UCSD-AML1 (cell line): ENCODE results near the gene OR2M5.

Experiments
- DNase-seq: peaks from one replicate; lab custom pipeline; 2025; ENCODE audit not compliant: unreplicated experiment; lab: John Stamatoyannopoulos, UW

The OR2M5 gene

GRCh38 chr1:248144513-248145198, at the start of gene OR2M5:
Gene OR2M5 (plus strand): TSS chr1:248145148. CDS start chr1:248145148, 0 bp downstream.
- no peak for DNase-seq

DNA sequence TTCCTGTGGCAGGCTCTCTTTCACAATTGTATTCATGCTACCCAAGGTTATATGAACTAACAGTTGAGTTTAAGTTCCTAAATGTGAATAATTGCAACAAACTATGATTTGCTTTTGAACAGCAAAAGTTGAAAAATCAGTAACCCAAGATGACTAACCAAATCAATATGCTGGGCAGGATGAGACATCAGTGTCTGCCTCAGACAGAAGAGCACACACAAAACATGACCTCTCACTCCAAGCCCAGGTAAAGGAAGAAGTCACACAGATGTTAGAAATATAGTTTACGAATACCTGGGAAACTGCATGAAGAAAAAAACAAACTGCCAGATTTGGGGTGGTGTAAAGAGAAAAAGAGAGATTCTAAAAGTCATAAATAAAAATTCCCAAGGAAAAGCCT, 46.4 kb upstream of the OR2M5 start:
- no peak for DNase-seq

DNA sequence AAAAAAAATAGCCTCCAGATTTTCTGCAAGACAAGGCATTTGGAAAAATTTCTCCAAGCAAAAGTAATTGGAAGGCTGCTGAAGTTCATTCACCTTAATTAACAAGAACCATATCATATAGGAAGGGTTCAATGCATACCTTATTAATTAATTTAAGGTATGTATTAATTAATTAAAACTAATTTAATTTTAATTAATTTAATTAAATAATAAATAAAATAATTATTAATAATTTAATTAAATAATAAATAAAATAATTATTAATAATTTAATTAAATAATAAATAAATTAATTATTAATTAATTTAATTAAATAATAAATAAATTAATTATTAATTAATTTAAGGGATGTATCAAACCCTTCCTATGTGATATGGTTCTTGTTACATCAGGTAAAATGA, 42.1 kb upstream of the OR2M5 start:
- DNase-seq, result no peak

DNA sequence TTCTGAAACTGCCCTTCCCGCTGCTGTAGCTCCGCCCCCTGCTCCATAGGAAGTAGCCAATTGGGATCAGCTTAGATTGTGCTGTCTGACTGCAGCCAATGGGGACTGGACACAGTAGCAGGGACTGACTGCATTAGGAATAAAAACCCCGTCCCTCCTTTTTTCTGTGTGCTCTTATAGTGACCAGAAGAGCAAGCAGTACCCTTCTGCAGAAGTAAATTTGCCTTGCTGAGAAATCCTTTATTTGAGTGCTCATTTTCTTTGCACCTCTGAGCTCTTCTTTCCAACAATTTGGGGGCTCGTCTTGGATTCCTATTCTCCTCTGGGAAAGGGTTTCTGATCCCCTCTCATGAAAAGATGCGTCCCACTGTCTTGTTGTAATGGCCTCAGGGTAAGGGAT, 33.8 kb upstream of the OR2M5 start:
- no peak for DNase-seq

DNA sequence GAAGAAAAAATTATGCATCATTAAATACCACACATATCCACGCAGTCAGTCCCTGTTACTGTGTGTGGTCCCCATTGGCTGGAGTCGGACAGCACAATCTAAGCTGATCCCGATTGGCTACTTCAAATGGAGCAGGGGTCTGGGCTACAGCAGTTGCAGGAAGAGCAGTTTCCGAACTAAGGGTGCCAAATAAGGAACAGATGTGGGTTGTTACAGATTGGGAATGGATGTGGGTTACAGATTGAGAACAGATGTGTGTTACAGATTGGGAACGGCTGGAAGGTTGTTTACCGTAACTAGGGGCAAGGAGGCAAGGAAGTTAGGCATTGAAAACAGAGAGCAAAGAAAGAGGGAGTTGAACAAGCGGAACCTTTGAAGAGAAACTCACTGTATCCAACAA, 30.1 kb upstream of the OR2M5 start:
- no peak for DNase-seq

- no peak for DNase-seq
Observed at GRCh38 chr1:248127653-248128052, 17.3 kb upstream of the OR2M5 start.

DNA sequence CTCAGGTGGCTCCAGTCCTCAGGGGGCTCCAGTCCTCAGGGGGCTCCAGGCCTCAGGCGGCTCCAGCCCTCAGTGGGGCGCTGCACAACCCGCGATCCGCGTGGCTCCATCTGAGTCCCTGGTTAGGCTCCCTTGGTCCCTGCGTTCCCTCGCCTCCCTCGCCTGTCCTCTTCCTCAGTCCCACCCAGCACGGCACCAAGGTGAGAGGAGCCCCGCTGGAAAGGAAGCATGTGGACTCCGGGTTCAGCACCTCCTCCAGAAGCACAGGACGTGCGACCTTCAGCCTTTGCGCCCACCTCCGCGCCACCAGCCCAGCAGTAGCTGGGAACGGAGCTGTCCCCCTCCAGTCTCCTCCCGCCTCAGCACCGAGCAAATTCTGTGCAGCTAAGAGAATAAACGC, 8.1 kb upstream of the OR2M5 start:
- DNase-seq, result no peak

GRCh38 chr1:248140846-248141245, 4.1 kb upstream of the OR2M5 start:
- no peak for DNase-seq

DNA sequence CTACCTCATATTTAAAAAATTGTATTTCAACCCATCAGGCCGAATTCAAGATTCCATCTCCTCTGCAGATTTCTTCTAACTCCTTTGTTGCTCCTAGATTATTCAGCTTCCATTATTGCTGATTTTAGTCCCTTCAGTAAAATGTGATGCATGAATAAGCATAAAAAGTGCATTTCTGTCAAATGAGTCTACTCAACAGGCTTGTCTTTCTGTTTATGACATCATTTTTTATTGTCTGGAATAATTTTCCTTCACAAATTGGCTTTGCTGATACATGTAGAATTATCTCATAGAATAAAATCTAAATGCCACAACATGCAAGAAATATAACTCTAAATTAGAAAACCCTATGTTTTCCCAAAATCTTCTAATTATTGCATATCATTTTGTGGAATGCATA, 1.6 kb upstream of the OR2M5 start:
- no peak for DNase-seq

GRCh38 chr1:248152056-248152827, 7.3 kb downstream of the OR2M5 start:
- DNase-seq, result no peak

GRCh38 chr1:248155927-248156326, 11.0 kb downstream of the OR2M5 start:
- DNase-seq, result no peak

DNA sequence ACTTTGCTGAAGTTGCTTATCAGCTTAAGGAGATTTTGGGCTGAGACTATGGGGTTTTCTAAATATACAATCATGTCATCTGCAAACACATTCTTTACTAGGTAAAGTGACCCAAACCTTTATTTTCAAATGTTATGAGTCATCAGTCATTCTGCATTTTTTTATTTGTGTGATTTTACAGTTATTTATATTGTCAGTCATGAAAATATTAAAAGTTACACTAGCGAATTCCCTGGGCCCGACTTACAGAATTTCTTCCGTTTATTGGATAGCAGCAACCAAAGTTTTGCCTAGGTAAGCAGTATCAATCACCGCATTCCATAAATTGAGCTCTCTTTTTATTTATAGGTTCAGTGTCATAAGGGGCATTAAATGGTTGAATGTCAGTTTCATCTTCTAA, 13.8 kb downstream of the OR2M5 start:
- no peak for DNase-seq

GRCh38 chr1:248164031-248164430, 19.1 kb downstream of the OR2M5 start:
- DNase-seq, result no peak

- no peak for DNase-seq
Observed at GRCh38 chr1:248165186-248165585, 20.2 kb downstream of the OR2M5 start.

DNA sequence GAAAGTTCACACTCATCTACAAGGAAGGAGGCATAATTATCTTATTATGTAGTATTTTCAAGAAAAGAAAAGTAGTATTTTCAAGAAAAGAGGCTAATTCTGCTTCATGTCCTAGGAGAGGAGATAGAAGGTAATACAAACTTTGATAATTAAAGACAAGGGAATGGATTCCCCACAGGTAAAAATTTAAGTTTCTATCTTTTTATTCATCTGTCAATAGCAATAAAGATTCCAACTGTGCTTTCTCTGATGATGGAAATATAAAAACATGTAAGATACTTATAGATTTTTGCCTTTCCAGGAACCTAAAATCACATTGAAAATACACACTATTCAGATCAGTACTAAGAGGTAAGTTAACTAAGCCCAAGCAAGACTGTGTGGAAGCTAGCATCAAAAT, 29.6 kb downstream of the OR2M5 start, which contains the start of gene OR2M2:
OR2M2 (plus strand) TSS at position 301 of the 400 bp plus-strand sequence. CDS start 5,165 bp downstream, outside the sequence.
- no peak for DNase-seq

DNA sequence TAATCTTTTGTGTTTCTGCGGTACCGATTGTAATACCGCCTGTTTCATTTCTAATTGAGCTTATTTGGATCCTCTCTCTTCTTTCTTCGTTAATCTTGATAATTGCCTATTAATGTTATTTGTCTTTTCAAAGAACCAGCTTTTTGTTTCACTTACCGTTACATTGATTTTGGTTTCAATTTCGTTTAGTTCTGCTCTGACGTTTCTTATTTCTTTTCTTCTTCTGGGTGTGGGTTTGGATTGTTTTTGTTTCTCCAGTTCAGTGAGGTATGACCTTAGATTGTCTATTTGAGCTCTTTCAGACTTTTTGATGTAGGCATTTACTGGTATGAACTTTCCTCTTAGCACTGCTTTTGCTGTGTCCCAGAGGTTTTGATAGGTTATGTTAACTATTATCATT, 39.0 kb downstream of the OR2M5 start:
- DNase-seq, result no peak

- no peak for DNase-seq
Observed at GRCh38 chr1:248187363-248187762, 42.4 kb downstream of the OR2M5 start.

DNA sequence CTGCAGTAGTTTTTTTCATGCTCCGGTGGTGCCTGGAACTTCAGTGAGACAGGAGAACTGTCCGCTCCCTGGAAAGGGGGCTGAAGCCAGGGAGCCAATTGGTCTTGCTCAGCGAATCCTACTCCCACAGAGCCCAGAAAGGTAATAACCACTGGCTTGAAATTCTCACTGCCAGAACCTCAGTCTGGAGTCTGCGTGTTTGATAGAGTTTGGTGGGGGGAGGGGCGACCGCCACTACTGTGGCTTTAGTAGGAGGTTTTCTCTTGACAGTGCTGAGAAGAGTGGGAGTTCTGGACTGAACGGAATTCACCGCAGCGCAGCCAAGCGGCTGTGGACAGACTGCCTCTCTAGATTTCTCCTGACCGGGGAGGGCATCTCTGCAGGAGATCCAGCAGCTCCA, 44.1 kb downstream of the OR2M5 start:
- DNase-seq, result no peak

DNA sequence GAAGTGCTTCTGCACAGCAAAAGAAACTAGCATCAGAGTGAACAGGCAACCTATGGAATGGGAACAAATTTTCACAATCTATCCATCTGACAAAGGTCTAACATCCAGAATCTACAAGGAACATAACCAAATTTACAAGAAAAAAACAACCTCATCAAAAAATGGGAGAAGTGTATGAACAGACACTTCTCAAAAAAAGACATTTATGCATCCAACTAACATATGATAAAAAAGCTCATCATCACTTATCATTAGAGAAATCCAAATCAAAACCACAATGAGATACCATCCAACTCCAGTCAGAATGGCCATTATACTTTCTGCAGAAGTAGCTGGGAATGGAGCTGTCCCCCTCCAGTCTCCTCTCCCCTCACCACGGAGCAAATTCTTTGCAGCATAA, 49.2 kb downstream of the OR2M5 start:
- DNase-seq, result no peak
